Fibroblast of mammary gland (primary cell): Measurements from ENCODE around the gene ZNF711.
"Not testable (repeated sequence)": the region's sequence is repeated elsewhere in the genome, so short reads cannot be mapped to it uniquely, and the experiment has no call there.

ENCODE experiments used
- DNase-seq: peaks from one replicate; pipeline ENCODE4 v3.0.0-alpha.2; 2010; ENCODE audit warnings: low read depth
- H3K4me3 ChIP-seq: 2 replicates; pipeline ENCODE4 v1.5.1; 2011; ENCODE audit warnings: low read depth, mild to moderate bottlenecking, low read length, moderate library complexity; ENCODE audit not compliant: control insufficient read depth
- TF ChIP-seq, protein P1 (sequence below): conservative IDR thresholded peaks from 2 replicates; pipeline ENCODE4 v1.5.1; 2011; ENCODE audit warnings: low read depth, low read length, inconsistent platforms; ENCODE audit not compliant: control insufficient read depth, insufficient read depth

The ZNF711 gene

GRCh38 chrX:85223359-85223758 is 20.4 kb upstream of the ZNF711 start:
- no peak for DNase-seq
- H3K4me3 ChIP-seq, result no peak overlapping the region
- TF ChIP-seq, protein P1, sequence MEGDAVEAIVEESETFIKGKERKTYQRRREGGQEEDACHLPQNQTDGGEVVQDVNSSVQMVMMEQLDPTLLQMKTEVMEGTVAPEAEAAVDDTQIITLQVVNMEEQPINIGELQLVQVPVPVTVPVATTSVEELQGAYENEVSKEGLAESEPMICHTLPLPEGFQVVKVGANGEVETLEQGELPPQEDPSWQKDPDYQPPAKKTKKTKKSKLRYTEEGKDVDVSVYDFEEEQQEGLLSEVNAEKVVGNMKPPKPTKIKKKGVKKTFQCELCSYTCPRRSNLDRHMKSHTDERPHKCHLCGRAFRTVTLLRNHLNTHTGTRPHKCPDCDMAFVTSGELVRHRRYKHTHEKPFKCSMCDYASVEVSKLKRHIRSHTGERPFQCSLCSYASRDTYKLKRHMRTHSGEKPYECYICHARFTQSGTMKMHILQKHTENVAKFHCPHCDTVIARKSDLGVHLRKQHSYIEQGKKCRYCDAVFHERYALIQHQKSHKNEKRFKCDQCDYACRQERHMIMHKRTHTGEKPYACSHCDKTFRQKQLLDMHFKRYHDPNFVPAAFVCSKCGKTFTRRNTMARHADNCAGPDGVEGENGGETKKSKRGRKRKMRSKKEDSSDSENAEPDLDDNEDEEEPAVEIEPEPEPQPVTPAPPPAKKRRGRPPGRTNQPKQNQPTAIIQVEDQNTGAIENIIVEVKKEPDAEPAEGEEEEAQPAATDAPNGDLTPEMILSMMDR, result no peak

DNA sequence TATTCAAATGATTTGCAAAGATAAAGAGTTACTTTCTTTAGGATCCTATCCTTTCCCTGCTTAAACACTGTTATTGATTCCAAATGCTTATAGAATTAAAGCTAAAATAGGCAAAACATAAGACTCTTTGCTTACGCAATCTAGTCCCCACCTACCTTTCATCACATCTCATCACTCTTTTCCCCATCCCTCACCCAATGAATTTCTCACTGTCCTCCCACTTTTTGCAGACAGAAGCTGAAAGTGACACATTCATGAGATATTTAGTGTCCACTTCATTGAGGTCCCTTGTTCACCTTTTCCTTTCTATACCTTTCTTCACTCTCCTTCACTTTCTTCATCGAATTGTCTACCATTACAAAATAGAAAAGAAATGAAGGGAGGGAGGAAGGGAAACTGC is 636 bp upstream of the ZNF711 start:
- no peak for DNase-seq
- H3K4me3 ChIP-seq, result no peak overlapping the region

DNA sequence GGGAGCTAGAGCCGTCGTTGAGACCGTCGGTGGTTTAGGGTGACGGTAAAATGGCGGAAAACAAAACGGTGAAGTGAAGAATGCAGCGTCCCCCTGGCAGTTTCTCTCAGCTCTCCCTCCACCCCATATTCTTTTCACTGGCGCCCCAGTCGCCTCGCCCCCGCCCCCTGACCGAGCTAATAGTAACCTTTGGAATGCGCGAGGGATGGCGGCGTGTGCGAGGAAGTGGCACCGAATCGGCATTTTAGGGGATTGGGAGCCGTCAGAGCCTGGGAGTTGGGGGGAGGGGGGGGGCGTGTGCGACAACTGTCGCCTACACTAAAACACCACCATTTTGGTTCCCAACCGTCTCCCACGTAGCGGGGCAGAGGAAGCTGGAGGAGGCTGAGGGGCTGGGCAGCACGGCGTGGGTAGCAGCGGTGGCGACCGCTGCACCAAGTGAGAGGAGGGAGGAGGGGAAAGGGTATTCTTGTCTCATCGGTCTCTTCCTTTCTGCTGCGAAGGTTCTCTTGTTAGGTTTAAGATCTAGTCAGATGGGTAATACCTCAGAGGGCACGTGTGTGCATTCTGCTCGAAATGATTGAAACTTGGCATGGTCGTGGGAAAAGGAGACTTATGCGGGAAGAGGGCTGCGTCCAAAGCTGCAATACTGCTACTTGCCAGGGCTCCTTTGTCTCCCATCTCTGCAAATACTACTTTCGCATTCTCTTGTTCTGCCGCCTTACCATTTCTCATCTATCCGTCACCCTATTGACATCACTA is 840 bp downstream of the ZNF711 start:
- peak; percentile 11 for DNase-seq
- TF ChIP-seq, protein P1, result no peak
- peak overlapping the region; percentile 55 for H3K4me3 ChIP-seq

More for the DNA sequence above, 636 bp upstream of the ZNF711 start:
- TF ChIP-seq, protein P1, result no peak

- not testable (repeated sequence) for H3K4me3 ChIP-seq, DNase-seq
These were observed 41.5 kb downstream of the ZNF711 start for GRCh38 chrX:85285286-85285685.

DNA sequence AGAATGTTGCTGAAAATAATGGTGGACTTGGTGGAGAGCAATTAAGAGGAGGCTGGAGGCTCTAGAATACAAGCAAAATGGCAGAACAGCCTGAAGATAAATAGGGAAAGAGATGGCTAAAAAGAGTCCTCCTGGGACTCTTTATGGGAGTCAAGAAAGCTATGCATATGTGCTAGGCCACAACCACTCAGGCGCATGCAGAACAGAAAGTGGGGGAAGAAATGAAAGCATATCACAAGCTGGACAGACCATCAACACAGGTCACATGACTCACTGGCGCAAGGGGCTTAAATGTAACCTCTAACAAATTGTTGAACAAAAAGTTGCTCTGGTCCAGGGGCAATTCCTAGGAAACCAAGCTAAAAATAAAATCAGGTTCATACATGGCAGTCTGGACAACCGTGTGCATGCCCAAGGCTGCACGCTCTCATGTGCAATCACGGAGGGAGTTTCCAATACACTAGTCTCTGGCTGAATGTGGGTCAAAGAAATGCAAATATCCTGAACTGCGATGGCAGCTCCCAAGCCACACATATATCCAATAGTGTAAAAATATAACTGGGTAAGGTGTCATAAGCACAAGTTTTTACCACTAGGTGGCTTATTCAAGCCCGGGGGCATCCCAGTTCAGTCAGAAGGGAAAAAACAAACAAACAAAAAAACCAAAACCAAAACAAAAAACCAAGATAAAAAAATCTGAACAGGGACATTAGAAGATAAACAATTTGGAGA is 45.4 kb downstream of the ZNF711 start:
- DNase-seq, result no peak
- TF ChIP-seq, protein P1, result no peak
- no peak overlapping the region for H3K4me3 ChIP-seq

- TF ChIP-seq, protein P1, result no peak
- no peak overlapping the region for H3K4me3 ChIP-seq
- no peak for DNase-seq
These were observed 59.8 kb downstream of the ZNF711 start for GRCh38 chrX:85303544-85303943.

- DNase-seq, result no peak
- TF ChIP-seq, protein P1, result no peak
- no peak overlapping the region for H3K4me3 ChIP-seq
These were observed 65.9 kb downstream of the ZNF711 start for GRCh38 chrX:85309717-85310116.

- not testable (repeated sequence) for H3K4me3 ChIP-seq, DNase-seq
These were observed 67.6 kb downstream of the ZNF711 start for GRCh38 chrX:85311348-85311747.
